ENCODE results near the gene SH3BP5L. TPM values are rescaled to one million over a fixed set of nuclear protein-coding genes. Genes with fewer than 3 reads are reported as not detected.
"Not testable (repeated sequence)": the region's sequence is repeated elsewhere in the genome, so short reads cannot be mapped to it uniquely, and the experiment has no call there.

SH3BP5L gene
- total RNA-seq, 2 donors from 2014 or later = 22.6 to 27.4 TPM

DNA sequence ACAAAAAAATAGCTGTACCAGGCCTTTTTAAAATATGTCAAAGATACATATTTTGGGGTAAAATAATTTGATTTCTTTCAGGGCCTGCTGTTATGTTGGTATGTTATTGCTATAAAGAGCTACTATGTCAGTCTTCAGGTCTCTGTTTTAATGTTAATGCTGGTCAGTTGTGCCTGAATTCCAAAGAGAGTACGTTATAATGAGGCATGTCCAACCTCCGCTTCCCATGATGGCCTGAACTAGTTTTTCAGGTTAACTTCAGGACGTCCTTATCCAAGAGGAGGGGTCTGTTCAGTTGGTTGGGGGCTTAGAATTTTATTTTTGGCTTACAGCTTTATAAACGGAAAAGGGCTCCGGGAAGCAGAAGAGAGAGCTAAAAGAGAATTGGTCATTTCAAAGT is 35.3 kb downstream of the SH3BP5L start:
- Histone ChIP-seq H3K36me3 (no peaks in the 10 kb centered on the region), H3K27me3 (replicated peaks; ENCODE audit: insufficient read depth) (no peaks in the 10 kb centered on the region), H3K4me1 (ENCODE audit: control insufficient read depth in 1 of 2, low read depth in 2 of 2) (no peaks in the 10 kb centered on the region), H3K4me3 (no peak overlapping the region), H3K27ac (no peak overlapping the region), H3K9me3 (no peaks in the 10 kb centered on the region)
- ATAC-seq (ENCODE audit: insufficient number of reproducible peaks, low FRiP score, low read depth) (no peak), DNase-seq (ENCODE audit: low spot score) (no peak)
- TF ChIP-seq, protein P1, sequence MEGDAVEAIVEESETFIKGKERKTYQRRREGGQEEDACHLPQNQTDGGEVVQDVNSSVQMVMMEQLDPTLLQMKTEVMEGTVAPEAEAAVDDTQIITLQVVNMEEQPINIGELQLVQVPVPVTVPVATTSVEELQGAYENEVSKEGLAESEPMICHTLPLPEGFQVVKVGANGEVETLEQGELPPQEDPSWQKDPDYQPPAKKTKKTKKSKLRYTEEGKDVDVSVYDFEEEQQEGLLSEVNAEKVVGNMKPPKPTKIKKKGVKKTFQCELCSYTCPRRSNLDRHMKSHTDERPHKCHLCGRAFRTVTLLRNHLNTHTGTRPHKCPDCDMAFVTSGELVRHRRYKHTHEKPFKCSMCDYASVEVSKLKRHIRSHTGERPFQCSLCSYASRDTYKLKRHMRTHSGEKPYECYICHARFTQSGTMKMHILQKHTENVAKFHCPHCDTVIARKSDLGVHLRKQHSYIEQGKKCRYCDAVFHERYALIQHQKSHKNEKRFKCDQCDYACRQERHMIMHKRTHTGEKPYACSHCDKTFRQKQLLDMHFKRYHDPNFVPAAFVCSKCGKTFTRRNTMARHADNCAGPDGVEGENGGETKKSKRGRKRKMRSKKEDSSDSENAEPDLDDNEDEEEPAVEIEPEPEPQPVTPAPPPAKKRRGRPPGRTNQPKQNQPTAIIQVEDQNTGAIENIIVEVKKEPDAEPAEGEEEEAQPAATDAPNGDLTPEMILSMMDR (IDR thresholded peaks at IDR 0.05) = no peak

DNA sequence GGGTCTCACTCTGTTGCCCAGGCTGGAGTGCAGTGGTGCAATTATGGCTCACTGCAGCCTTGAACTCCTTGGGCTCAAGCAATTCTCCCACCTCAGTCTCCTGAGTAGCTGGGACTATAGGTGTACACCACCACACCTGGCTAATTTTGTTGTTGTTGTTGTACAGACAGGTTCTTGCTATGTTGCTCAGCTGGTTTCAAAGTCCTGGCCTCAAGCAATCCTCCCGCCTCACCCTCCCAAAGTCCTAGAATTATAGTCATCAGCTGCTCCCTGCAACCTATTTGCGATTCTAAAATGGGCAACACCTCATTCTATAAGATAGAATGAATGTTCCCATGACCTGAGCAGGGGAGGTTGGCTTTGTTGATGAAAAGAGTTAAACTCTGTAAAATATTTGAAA is 36.4 kb downstream of the SH3BP5L start:
- not testable (repeated sequence) for DNase-seq (ENCODE audit: low spot score); H3K4me3 ChIP-seq; H3K9me3 ChIP-seq; H3K36me3 ChIP-seq; H3K27me3 ChIP-seq (replicated peaks; ENCODE audit: insufficient read depth); H3K4me1 ChIP-seq (ENCODE audit: control insufficient read depth in 1 of 2, low read depth in 2 of 2); ATAC-seq (ENCODE audit: insufficient number of reproducible peaks, low FRiP score, low read depth); H3K27ac ChIP-seq

DNA sequence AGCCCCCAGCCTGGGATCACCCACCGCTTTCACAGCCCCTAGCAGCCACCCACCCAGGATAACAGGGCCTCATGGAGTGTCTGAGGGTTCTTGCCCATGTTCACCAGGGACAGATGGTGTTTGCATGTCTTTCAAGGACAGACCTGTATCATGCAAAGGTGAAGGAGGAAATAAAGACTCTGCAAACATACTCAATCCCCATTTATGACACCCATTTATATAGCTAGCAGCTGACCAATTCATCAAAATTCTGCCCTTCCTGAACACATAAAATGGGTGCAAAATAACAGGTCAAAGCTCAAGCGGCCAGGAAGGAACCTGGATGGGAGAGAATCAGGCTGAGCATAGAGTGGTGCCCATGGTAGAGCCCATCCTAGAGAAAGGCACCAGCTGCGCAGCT is 37.4 kb downstream of the SH3BP5L start:
- TF ChIP-seq, protein P1 (IDR thresholded peaks at IDR 0.05) = no peak
- no peaks in the 10 kb centered on the region for H3K27me3 ChIP-seq (replicated peaks; ENCODE audit: insufficient read depth)
- no peaks in the 10 kb centered on the region for H3K36me3 ChIP-seq
- no peak for ATAC-seq (ENCODE audit: insufficient number of reproducible peaks, low FRiP score, low read depth)
- no peaks in the 10 kb centered on the region for H3K4me1 ChIP-seq (ENCODE audit: control insufficient read depth in 1 of 2, low read depth in 2 of 2)
- no peak overlapping the region for H3K4me3 ChIP-seq
- no peaks in the 10 kb centered on the region for H3K9me3 ChIP-seq
- DNase-seq (ENCODE audit: low spot score) = no peak
- H3K27ac ChIP-seq = no peak overlapping the region

DNA sequence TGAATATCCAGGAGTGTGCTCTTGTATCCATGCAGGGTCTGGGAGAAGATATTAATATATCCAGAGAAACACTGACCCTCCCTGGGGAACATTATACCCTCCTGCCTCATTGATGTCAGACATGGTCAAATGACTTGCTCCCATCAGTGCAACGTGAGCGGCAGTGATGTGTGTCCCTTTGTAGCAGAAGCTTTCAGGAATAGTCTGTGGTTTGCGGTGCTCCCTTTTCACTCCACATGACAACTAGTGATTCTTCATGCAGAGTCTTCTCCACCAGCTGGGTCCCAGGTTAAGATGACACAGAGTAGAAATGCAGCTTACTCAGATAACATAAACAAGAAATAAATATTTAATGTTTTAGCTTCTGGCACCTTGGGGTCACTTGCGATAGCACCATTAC is 38.3 kb downstream of the SH3BP5L start:
- Histone ChIP-seq H3K27ac (no peak overlapping the region), H3K4me1 (ENCODE audit: control insufficient read depth in 1 of 2, low read depth in 2 of 2) (no peaks in the 10 kb centered on the region), H3K36me3 (no peaks in the 10 kb centered on the region), H3K4me3 (no peak overlapping the region), H3K27me3 (replicated peaks; ENCODE audit: insufficient read depth) (no peaks in the 10 kb centered on the region), H3K9me3 (no peaks in the 10 kb centered on the region)
- ATAC-seq (ENCODE audit: insufficient number of reproducible peaks, low FRiP score, low read depth) = no peak
- no peak for DNase-seq (ENCODE audit: low spot score)
- TF ChIP-seq, protein P1 (IDR thresholded peaks at IDR 0.05) = no peak

DNA sequence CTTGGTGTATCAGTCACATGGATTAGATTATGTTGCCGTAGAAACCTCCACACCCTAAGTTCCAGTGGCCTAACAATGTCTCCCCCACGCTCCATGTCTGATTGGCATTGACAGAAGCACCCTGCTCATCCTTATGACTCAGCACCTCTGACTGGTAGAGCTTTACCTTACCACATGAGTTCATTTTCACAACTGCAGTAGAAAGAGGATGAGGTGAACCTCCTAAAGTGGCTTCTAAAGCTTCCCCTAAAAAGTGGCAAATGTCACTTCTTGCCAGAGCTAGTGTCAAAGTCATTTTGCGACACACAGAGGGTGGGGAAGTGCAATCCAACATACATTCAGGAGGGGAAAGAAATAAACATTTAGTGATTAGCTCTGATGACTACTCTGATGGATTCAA is 39.6 kb downstream of the SH3BP5L start:
- H3K4me1 ChIP-seq (ENCODE audit: control insufficient read depth in 1 of 2, low read depth in 2 of 2) = no peaks in the 10 kb centered on the region
- TF ChIP-seq, protein P1 (IDR thresholded peaks at IDR 0.05) = no peak
- no peaks in the 10 kb centered on the region for H3K9me3 ChIP-seq
- H3K27ac ChIP-seq = no peak overlapping the region
- ATAC-seq (ENCODE audit: insufficient number of reproducible peaks, low FRiP score, low read depth) = no peak
- H3K4me3 ChIP-seq = no peak overlapping the region
- no peak for DNase-seq (ENCODE audit: low spot score)
- no peaks in the 10 kb centered on the region for H3K27me3 ChIP-seq (replicated peaks; ENCODE audit: insufficient read depth)
- no peaks in the 10 kb centered on the region for H3K36me3 ChIP-seq

DNA sequence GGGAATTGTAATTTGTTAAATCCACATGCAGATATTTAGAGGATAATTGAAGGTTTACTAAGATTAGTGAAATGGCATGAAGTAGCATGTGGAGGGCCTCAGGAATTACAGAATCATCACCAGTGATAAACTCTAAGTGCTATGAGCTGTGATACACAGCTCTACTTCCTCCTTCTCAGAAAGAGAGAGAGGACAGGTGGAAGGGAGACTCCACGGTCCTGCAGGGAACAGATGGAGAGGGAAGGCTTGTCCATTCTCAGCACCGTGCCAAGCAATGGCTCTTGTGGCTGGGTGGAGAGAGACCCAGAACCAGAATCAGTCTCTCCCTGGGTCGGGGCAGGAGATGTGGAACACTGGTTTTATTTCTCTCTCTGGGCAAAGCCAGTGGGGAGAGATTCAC is 42.3 kb downstream of the SH3BP5L start:
- Histone ChIP-seq H3K4me1 (ENCODE audit: control insufficient read depth in 1 of 2, low read depth in 2 of 2) (no peaks in the 10 kb centered on the region), H3K4me3 (no peak overlapping the region), H3K9me3 (no peaks in the 10 kb centered on the region), H3K36me3 (no peaks in the 10 kb centered on the region), H3K27me3 (replicated peaks; ENCODE audit: insufficient read depth) (no peaks in the 10 kb centered on the region), H3K27ac (no peak overlapping the region)
- DNase-seq (ENCODE audit: low spot score) (no peak), ATAC-seq (ENCODE audit: insufficient number of reproducible peaks, low FRiP score, low read depth) (no peak)
- TF ChIP-seq, protein P1 (IDR thresholded peaks at IDR 0.05) = no peak

Data from thoracic aorta (tissue), 2 donors.